SK-N-MC (cell line): ENCODE data around the gene ACOT12.

ENCODE experiments used
- DNase-seq: peaks from one replicate; pipeline ENCODE4 v3.0.0-alpha.2; 2011; ENCODE audit warnings: low read depth, low spot score
- H3K27ac ChIP-seq: fragments of 200-600 bp; sonication (generic); 2 replicates; pipeline ENCODE4 v1.5.1; 2016; ENCODE audit warnings: mixed run types
- H3K36me3 ChIP-seq: fragments of 200-600 bp; sonication (generic); 2 replicates; pipeline ENCODE4 v1.6.1; 2017; ENCODE audit warnings: antibody characterized with exemption, low read length, mixed read lengths; ENCODE audit not compliant: insufficient read depth
- H3K4me3 ChIP-seq: fragments of 200-600 bp; sonication (generic); 2 replicates; pipeline ENCODE4 v1.5.1; 2016
- H3K9ac ChIP-seq: fragments of 200-600 bp; sonication (generic); 2 replicates; pipeline ENCODE4 v1.8.0; 2017; ENCODE audit warnings: mixed run types, mixed read lengths; ENCODE audit not compliant: insufficient read length
- H3K9me3 ChIP-seq: fragments of 200-600 bp; sonication (generic); 2 replicates; pipeline ENCODE4 v1.6.1; 2017; ENCODE audit warnings: low read depth, mild to moderate bottlenecking, antibody characterized with exemption, low read length, moderate library complexity, mixed read lengths
- EZH2 ChIP-seq: fragments of 200-600 bp; sonication (generic); IDR thresholded peaks from one replicate; pipeline ENCODE4 v1.6.1; 2017; ENCODE audit warnings: antibody characterized with exemption
- FOXP2 ChIP-seq: optimal IDR thresholded peaks from 2 replicates; pipeline ENCODE3; 2011; ENCODE audit warnings: mild to moderate bottlenecking, moderate library complexity; ENCODE audit not compliant: insufficient read depth; ENCODE audit errors: extremely low read length, control extremely low read depth
- POLR2AphosphoS5 ChIP-seq: IDR thresholded peaks from 2 replicates; pipeline ENCODE4 v1.6.1; 2012; ENCODE audit warnings: mild to moderate bottlenecking, low read depth, low read length, borderline replicate concordance

Gene ACOT12

GRCh38 chr5:81393783-81394718 is at the start of gene ACOT12:
ACOT12 (minus strand) TSS chr5:81394134; CDS start chr5:81394114, 20 bp downstream.
- DNase-seq, result no peak
- no peaks in the 10 kb centered on the region for H3K9me3 ChIP-seq
- no peak within 1 kb of the TSS for H3K4me3 ChIP-seq
- no peaks in the 10 kb centered on the region for H3K36me3 ChIP-seq
- TF ChIP-seq EZH2 (no peak), FOXP2 (no peak), POLR2AphosphoS5 (no peak)
- H3K27ac ChIP-seq, result no peak within 1 kb of the TSS
- H3K9ac ChIP-seq, result no peak within 1 kb of the TSS

- TF ChIP-seq POLR2AphosphoS5 (no peak), EZH2 (no peak), FOXP2 (no peak)
- DNase-seq, result no peak
Observed at GRCh38 chr5:81435023-81435422, 41.1 kb upstream of the ACOT12 start.

GRCh38 chr5:81429985-81430384 is 36.1 kb upstream of the ACOT12 start:
- no peaks in the 10 kb centered on the region for H3K9me3 ChIP-seq
- DNase-seq, result no peak
- H3K4me3 ChIP-seq, result no peak overlapping the region
- no peak overlapping the region for H3K9ac ChIP-seq
- no peak overlapping the region for H3K27ac ChIP-seq
- TF ChIP-seq EZH2 (no peak), FOXP2 (no peak), POLR2AphosphoS5 (no peak)
- no peaks in the 10 kb centered on the region for H3K36me3 ChIP-seq

More at GRCh38 chr5:81435023-81435422, 41.1 kb upstream of the ACOT12 start:
- Histone ChIP-seq H3K36me3 (no peaks in the 10 kb centered on the region), H3K27ac (no peak overlapping the region), H3K4me3 (no peak overlapping the region), H3K9ac (no peak overlapping the region), H3K9me3 (no peaks in the 10 kb centered on the region)

GRCh38 chr5:81429363-81429762 is 35.4 kb upstream of the ACOT12 start:
- no peak for TF ChIP-seq FOXP2
- no peak for TF ChIP-seq EZH2
- TF ChIP-seq POLR2AphosphoS5, result no peak
- H3K36me3 ChIP-seq, result no peaks in the 10 kb centered on the region
- no peaks in the 10 kb centered on the region for H3K9me3 ChIP-seq
- H3K9ac ChIP-seq, result no peak overlapping the region
- no peak overlapping the region for H3K27ac ChIP-seq
- no peak for DNase-seq
- H3K4me3 ChIP-seq, result no peak overlapping the region

- DNase-seq, result no peak
- H3K27ac ChIP-seq, result no peak overlapping the region
- no peak overlapping the region for H3K9ac ChIP-seq
- H3K9me3 ChIP-seq, result no peaks in the 10 kb centered on the region
- TF ChIP-seq FOXP2, result no peak
- TF ChIP-seq EZH2, result no peak
- TF ChIP-seq POLR2AphosphoS5, result no peak
- no peaks in the 10 kb centered on the region for H3K36me3 ChIP-seq
- no peak overlapping the region for H3K4me3 ChIP-seq
Observed at GRCh38 chr5:81428861-81429260, 34.9 kb upstream of the ACOT12 start.

- Histone ChIP-seq H3K36me3 (no peaks in the 10 kb centered on the region), H3K27ac (no peak overlapping the region), H3K9ac (no peak overlapping the region), H3K9me3 (no peaks in the 10 kb centered on the region), H3K4me3 (no peak overlapping the region)
- TF ChIP-seq FOXP2 (no peak), POLR2AphosphoS5 (no peak), EZH2 (no peak)
- no peak for DNase-seq
Observed at GRCh38 chr5:81428446-81428845, 34.5 kb upstream of the ACOT12 start.

GRCh38 chr5:81427566-81427965 is 33.6 kb upstream of the ACOT12 start:
- H3K4me3 ChIP-seq, result no peak overlapping the region
- DNase-seq, result no peak
- H3K27ac ChIP-seq, result no peak overlapping the region
- TF ChIP-seq EZH2 (no peak), POLR2AphosphoS5 (no peak), FOXP2 (no peak)
- H3K9me3 ChIP-seq, result no peaks in the 10 kb centered on the region
- H3K9ac ChIP-seq, result no peak overlapping the region
- no peaks in the 10 kb centered on the region for H3K36me3 ChIP-seq

GRCh38 chr5:81426359-81427030 is 32.6 kb upstream of the ACOT12 start:
- Histone ChIP-seq H3K9me3 (no peaks in the 10 kb centered on the region), H3K9ac (no peak overlapping the region), H3K4me3 (no peak overlapping the region), H3K36me3 (no peaks in the 10 kb centered on the region), H3K27ac (no peak overlapping the region)
- DNase-seq, result no peak
- TF ChIP-seq EZH2 (no peak), FOXP2 (no peak), POLR2AphosphoS5 (no peak)

- no peak overlapping the region for H3K27ac ChIP-seq
- H3K9me3 ChIP-seq, result no peaks in the 10 kb centered on the region
- no peak overlapping the region for H3K9ac ChIP-seq
- no peak for DNase-seq
- TF ChIP-seq EZH2 (no peak), POLR2AphosphoS5 (no peak), FOXP2 (no peak)
- 0 out of 2 replicates have a peak overlapping the region, but pooled peaks have one; percentile 14 for H3K4me3 ChIP-seq
- no peaks in the 10 kb centered on the region for H3K36me3 ChIP-seq
Observed at GRCh38 chr5:81425569-81425968, 31.6 kb upstream of the ACOT12 start.
